Neural cell (in vitro differentiated cells): ENCODE results near the gene ARFGAP3. TPM values are rescaled to one million over a fixed set of nuclear protein-coding genes. Genes with fewer than 3 reads are reported as not detected.

Experiments
- H2AFZ ChIP-seq: fragments of 200-600, 300-800 bp; sonication (generic), shearing (Covaris generic); 2 replicates; pipeline ENCODE4 v1.6.0; 2014; ENCODE audit warnings: low read depth, mild to moderate bottlenecking, antibody characterized with exemption, low read length, moderate library complexity
- H3F3A ChIP-seq: fragments of 200-600 bp; shearing (Covaris generic); 2 replicates; pipeline ENCODE4 v1.6.1; 2016; ENCODE audit warnings: mild to moderate bottlenecking, moderate library complexity, mixed read lengths, antibody characterized with exemption, low read length; ENCODE audit not compliant: insufficient read depth, poor library complexity, severe bottlenecking
- H3K27ac ChIP-seq: fragments of 200-600, 300-800 bp; sonication (generic), shearing (Covaris generic); 2 replicates; pipeline ENCODE4 v1.5.1; 2014; ENCODE audit warnings: mild to moderate bottlenecking, low read length, moderate library complexity
- H3K27me3 ChIP-seq: fragments of 300-800, 200-600 bp; sonication (generic), shearing (Covaris generic); 2 replicates; pipeline ENCODE4 v1.6.0; 2014; ENCODE audit warnings: mild to moderate bottlenecking, low read depth, low read length, moderate library complexity; ENCODE audit not compliant: insufficient read depth
- H3K36me3 ChIP-seq: fragments of 300-800, 200-600 bp; sonication (generic), shearing (Covaris generic); 2 replicates; pipeline ENCODE4 v1.5.1; 2014; ENCODE audit warnings: mild to moderate bottlenecking, antibody characterized with exemption, low read length, moderate library complexity; ENCODE audit not compliant: insufficient read depth
- H3K4me2 ChIP-seq: fragments of 300-800, 200-600 bp; sonication (generic), shearing (Covaris generic); 2 replicates; pipeline ENCODE4 v1.6.0; 2014; ENCODE audit warnings: mild to moderate bottlenecking, low read length
- H3K4me3 ChIP-seq: fragments of 300-800, 200-600 bp; sonication (generic), shearing (Covaris generic); 2 replicates; pipeline ENCODE4 v1.5.1; 2014; ENCODE audit warnings: mild to moderate bottlenecking, low read length, moderate library complexity
- H3K79me2 ChIP-seq: fragments of 200-600 bp; shearing (Covaris generic); replicated peaks from 2 replicates; pipeline ENCODE4 v1.6.0; 2014; ENCODE audit warnings: mild to moderate bottlenecking, low read length, moderate library complexity; ENCODE audit not compliant: insufficient read depth
- H3K9ac ChIP-seq: fragments of 300-800, 200-600 bp; sonication (generic), shearing (Covaris generic); 2 replicates; pipeline ENCODE4 v1.6.1; 2016; ENCODE audit warnings: mild to moderate bottlenecking, low read length, mixed read lengths
- H3K9me2 ChIP-seq: fragments of 200-600 bp; shearing (Covaris generic); 2 replicates; pipeline ENCODE4 v1.6.1; 2016; ENCODE audit warnings: mild to moderate bottlenecking, low read length, mixed read lengths; ENCODE audit not compliant: insufficient read depth
- H3K9me3 ChIP-seq: fragments of 200-600, 300-800 bp; sonication (generic), shearing (Covaris generic); 2 replicates; pipeline ENCODE4 v1.6.1; 2016; ENCODE audit warnings: mild to moderate bottlenecking, mixed run types, low read length, moderate library complexity, mixed read lengths
- H4K20me1 ChIP-seq: fragments of 200-600 bp; shearing (Covaris generic); 2 replicates; pipeline ENCODE4 v1.6.1; 2016; ENCODE audit warnings: mild to moderate bottlenecking, mixed run types; ENCODE audit not compliant: insufficient read depth
- CTCF ChIP-seq: fragments of 450-650 bp; IDR thresholded peaks from 2 replicates; pipeline ENCODE4 v1.5.1; 2014; ENCODE audit warnings: antibody characterized with exemption, mild to moderate bottlenecking, moderate library complexity; ENCODE audit not compliant: poor library complexity, severe bottlenecking
- EP300 ChIP-seq: fragments of 450-650 bp; conservative IDR thresholded peaks from 2 replicates; pipeline ENCODE4 v1.6.1; 2014; ENCODE audit warnings: antibody characterized with exemption, mild to moderate bottlenecking, moderate library complexity; ENCODE audit not compliant: poor library complexity, severe bottlenecking
- EZH2 ChIP-seq: fragments of 200-600, 300-800 bp; shearing (Covaris generic), sonication (generic); IDR thresholded peaks from 2 replicates; pipeline ENCODE4 v1.6.1; 2014; ENCODE audit warnings: antibody characterized with exemption, low read length, borderline replicate concordance, mild to moderate bottlenecking; ENCODE audit not compliant: insufficient read depth, poor library complexity, severe bottlenecking
- MXI1 ChIP-seq: fragments of 450-650 bp; conservative IDR thresholded peaks from 2 replicates; pipeline ENCODE4 v1.6.1; 2014; ENCODE audit warnings: antibody characterized with exemption, mild to moderate bottlenecking; ENCODE audit not compliant: poor library complexity, severe bottlenecking
- POLR2AphosphoS5 ChIP-seq: IDR thresholded peaks from 2 replicates; pipeline ENCODE4 v1.6.1; 2012
- RAD21 ChIP-seq: fragments of 450-650 bp; conservative IDR thresholded peaks from 2 replicates; pipeline ENCODE4 v1.6.1; 2014; ENCODE audit warnings: antibody characterized with exemption, mild to moderate bottlenecking, moderate library complexity
- REST ChIP-seq: IDR thresholded peaks from 2 replicates; pipeline ENCODE4 v1.6.1; 2012; ENCODE audit warnings: borderline replicate concordance
- SMC3 ChIP-seq: fragments of 450-650 bp; conservative IDR thresholded peaks from 2 replicates; pipeline ENCODE4 v1.6.1; 2014; ENCODE audit warnings: antibody characterized with exemption, mild to moderate bottlenecking, moderate library complexity; ENCODE audit not compliant: poor library complexity
- TAF1 ChIP-seq: IDR thresholded peaks from 2 replicates; pipeline ENCODE4 v1.6.1; 2012; ENCODE audit warnings: low read depth
- polyA plus RNA-seq: library from polyadenylated mRNA; depleted of rRNA; stranded (reverse); fragments of >200 nt; gene quantifications from 2 replicates; pipeline ENCODE4 v1.2.3, GENCODE V29; 2014

ARFGAP3 gene
- polyA plus RNA-seq, 1 donor from 2014 or later = 80.7 TPM

GRCh38 chr22:42887120-42887519 lies 30.0 kb upstream of the ARFGAP3 start:
- Histone ChIP-seq H3K36me3 (no peaks in the 10 kb centered on the region), H3F3A (no peaks in the 10 kb centered on the region), H3K4me2 (no peak overlapping the region), H3K4me3 (no peak overlapping the region), H3K9me3 (no peaks in the 10 kb centered on the region), H3K79me2 (no peaks in the 10 kb centered on the region), H3K9ac (no peak overlapping the region), H3K27me3 (no peaks in the 10 kb centered on the region), H2AFZ (no peak overlapping the region), H3K27ac (no peak overlapping the region), H4K20me1 (no peaks in the 10 kb centered on the region), H3K9me2 (no peaks in the 10 kb centered on the region)
- no peak for TF ChIP-seq POLR2AphosphoS5
- TF ChIP-seq CTCF = no peak
- no peak for TF ChIP-seq MXI1

- H3K79me2 ChIP-seq = no peaks in the 10 kb centered on the region
- H3K27me3 ChIP-seq = no peaks in the 10 kb centered on the region
- no peaks in the 10 kb centered on the region for H4K20me1 ChIP-seq
- H3K9ac ChIP-seq = no peak overlapping the region
- H3K9me2 ChIP-seq = no peaks in the 10 kb centered on the region
- no peak overlapping the region for H3K27ac ChIP-seq
- H3K36me3 ChIP-seq = no peaks in the 10 kb centered on the region
- H3K4me2 ChIP-seq = no peak overlapping the region
- no peak overlapping the region for H3K4me3 ChIP-seq
- H2AFZ ChIP-seq = no peak overlapping the region
- no peak for TF ChIP-seq MXI1
- TF ChIP-seq RAD21 = no peak
- TF ChIP-seq CTCF = no peak
- TF ChIP-seq SMC3 = no peak
- no peak for TF ChIP-seq TAF1
- no peak for TF ChIP-seq EP300
- no peak for TF ChIP-seq REST
- TF ChIP-seq EZH2 = no peak
- TF ChIP-seq POLR2AphosphoS5 = no peak
- no peaks in the 10 kb centered on the region for H3K9me3 ChIP-seq
- H3F3A ChIP-seq = no peaks in the 10 kb centered on the region
Measured at GRCh38 chr22:42885446-42885845, 28.4 kb upstream of the ARFGAP3 start.
